Hematopoietic multipotent progenitor cell treated with erythropoietin and hydrocortisone succinate and interleukin-3 and kit ligand, for 17 days (in vitro differentiated cells): Measurements from ENCODE around the gene MRPS5.
"Not testable (repeated sequence)": the region's sequence is repeated elsewhere in the genome, so short reads cannot be mapped to it uniquely, and the experiment has no call there.

Experiments
- DNase-seq: peaks from one replicate; pipeline ENCODE4 v3.0.0-alpha.2; 2015; ENCODE audit warnings: low spot score

MRPS5 gene

DNA sequence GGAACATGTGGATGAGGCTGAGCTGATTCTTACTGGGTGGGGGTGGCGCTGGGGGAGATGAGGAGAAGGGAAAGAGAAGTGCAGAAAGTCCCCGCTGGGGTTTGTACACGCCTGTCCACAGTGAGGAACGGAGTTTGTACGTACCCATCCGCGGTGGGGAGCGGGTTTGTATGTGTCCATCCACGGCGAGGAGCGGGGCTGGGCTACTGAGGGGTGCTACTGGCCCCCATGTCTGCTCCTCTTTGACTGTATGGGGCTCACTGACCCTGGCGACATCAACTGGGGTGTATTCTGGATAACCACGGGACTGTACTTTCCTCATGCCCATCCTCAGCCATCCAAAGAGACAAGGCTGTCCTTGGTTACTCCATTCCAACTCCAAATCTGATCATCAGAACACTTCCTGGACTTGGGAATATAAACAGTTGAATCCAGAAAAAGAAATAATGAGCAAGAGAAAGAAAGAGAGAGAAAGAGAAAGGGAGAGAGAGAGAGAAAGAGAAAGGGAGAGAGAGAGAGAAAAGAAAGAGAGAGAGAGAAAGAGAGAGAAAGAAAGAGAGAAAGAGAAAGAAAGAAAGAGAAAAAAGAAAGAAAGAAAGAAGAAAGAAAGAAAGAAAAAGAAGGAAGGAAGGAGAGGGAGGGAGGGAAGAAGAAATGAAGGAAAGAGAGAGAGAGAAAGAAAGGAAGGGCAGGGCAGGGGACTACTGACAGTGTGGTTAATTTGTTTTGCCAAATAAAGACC, 75.1 kb downstream of the MRPS5 start:
- no peak for DNase-seq

- DNase-seq: no peak
Measured at GRCh38 chr2:95044601-95045000, 77.0 kb downstream of the MRPS5 start.

- DNase-seq: no peak
Measured at GRCh38 chr2:95043300-95044093, 78.1 kb downstream of the MRPS5 start.

- no peak for DNase-seq
Measured at GRCh38 chr2:95042472-95043271, 78.9 kb downstream of the MRPS5 start.

GRCh38 chr2:95041824-95042442, 79.7 kb downstream of the MRPS5 start:
- DNase-seq: no peak

DNA sequence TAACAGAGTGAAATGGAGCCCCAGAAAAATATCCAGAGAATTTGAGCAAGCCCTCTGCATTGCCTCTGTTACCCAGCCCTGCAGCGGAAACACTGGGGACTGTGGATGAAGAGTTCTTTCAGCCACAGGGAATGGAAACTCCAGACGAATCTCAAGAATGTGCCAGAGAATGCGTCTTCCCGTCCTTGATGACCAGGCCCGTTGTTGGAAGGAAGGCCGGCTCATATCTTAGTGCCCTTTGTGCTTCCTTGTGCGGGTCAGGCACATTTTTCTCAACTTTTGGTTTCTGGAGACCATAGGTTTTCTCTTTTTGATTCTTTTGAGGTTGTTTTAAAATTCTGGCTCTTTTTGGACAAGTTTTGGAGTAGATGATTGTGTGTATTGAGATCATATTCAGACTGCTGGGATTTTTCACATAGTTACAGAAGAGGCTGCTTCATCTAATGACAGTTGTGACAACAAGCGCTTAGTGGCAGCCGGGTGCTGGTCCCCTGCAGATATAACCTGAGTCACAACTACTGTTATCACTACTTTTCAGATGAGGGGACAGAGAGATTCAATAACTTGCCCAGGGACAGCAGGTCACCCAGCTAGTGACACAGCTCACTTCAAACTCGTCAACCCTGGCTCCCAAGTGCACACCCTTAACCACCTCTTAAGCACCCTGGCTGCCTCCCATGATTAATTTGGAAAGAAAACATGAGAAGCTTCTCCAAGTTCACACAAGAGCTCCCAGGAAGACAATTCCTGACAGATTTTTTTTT, 80.4 kb downstream of the MRPS5 start:
- DNase-seq: no peak

GRCh38 chr2:95040426-95040825, 81.2 kb downstream of the MRPS5 start:
- DNase-seq: no peak

DNA sequence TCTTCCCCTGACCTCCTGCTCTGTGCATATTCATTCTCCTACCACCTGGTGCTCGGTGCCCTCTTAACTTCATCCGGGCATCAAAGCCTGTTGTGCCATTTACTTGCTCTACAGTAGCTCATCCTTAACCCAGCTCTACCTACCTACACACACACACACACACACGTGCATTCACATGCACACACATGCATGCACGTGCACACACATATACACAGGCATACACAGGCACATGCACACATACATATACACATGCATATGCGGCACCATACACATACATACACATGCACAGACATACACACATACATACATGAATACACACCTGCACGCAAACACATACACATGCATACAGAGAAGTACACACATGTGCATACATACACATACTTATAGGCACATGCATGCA, 81.6 kb downstream of the MRPS5 start:
- DNase-seq: no peak

DNA sequence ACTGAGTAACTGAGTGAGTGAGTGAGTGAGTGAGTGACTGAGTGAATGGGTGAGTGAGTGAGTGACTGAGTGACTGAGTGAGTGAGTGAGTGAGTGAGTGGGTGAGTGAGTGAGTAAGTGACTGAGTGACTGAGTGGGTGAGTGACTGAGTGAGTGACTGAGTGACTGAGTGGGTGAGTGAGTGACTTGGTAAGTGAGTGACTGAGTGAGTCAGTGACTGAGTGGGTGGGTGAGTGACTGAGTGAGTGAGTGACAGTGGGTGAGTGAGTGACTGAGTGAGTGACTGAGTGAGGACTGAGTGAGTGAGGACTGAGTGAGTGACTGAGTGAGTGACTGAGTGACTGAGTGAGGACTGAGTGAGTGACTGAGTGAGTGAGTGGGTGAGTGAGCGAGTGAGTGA, 82.2 kb downstream of the MRPS5 start:
- no peak for DNase-seq

DNA sequence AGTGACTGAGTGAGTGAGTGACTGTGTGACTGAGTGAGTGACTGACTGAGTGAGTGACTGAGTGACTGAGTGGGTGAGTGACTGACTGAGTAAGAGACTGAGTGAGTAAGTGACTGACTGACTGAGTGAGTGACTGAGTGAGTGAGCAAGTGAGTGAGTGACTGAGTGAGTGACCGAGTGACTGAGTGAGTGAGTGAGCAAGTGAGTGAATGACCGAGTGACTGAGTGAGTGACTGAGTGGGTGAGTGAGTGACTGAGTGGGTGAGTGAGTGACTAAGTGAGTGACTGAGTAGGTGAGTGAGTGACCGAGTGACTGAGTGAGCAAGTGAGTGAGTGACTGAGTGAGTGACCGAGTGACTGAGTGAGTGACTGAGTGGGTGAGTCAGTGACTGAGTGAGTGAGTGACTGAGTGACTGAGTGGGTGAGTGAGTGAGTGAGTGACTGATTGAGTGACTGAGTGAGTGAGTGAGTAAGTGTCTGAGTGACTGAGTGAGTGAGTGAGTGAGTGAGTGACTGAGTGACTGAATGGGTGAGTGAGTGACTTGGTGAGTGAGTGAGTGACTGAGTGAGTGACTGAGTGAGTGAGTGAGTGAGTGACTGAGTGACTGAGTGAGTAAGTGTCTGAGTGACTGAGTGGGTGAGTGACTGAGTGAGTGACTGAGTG, 82.8 kb downstream of the MRPS5 start:
- DNase-seq: no peak

DNA sequence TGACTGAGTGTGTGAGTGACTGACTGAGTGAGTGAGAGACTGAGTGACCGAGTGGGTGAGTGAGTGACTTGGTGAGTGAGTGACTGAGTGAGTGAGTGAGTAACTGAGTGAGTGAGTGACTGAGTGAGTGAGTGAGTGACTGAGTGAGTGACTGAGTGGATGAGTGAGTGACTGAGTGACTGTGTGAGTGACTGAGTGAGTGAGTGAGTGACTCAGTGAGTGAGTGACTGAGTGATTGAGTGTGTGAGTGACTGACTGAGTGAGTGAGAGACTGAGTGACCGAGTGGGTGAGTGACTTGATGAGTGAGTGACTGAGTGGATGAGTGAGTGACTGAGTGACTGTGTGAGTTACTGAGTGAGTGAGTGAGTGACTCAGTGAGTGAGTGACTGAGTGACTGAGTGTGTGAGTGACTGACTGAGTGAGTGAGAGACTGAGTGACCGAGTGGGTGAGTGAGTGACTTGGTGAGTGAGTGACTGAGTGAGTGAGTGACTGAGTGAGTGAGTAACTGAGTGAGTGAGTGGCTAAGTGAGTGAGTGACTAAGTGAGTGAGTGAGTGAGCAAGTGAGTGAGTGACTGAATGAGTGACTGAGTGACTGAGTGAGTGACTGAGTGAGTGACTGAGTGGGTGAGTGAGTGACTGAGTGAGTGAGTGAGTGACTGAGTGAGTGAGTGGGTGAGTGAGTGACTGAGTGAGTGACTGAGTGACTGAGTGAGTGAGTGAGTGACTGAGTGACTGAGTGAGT, 83.6 kb downstream of the MRPS5 start:
- DNase-seq: not testable (repeated sequence)

DNA sequence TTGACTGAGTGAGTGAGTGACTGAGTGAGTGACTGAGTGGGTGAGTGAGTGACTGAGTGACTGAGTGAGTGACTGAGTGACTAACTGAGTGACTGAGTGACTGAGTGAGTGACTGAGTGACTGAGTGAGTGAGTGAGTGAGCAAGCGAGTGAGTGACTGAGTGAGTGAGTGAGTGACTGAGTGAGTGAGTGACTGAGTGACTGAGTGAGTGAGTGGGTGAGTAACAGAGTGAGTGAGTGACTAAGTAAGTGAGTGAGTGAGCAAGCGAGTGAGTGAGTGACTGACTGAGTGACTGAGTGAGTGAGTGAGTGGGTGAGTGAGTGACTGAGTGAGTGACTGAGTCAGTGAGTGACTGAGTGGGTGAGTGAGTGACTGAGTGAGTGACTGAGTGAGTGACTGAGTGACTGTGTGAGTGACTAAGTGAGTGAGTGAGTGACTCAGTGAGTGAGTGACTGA, 84.2 kb downstream of the MRPS5 start:
- no peak for DNase-seq

- DNase-seq: no peak
Measured at GRCh38 chr2:95036596-95037383, 84.8 kb downstream of the MRPS5 start.
